Measurements from ENCODE around the gene CGB2. TPM values are rescaled to one million over a fixed set of nuclear protein-coding genes. Genes with fewer than 3 reads are reported as not detected.

The CGB2 gene
- total and polyA plus RNA-seq, 12 donors: not detected

GRCh38 chr19:49004133-49004532, 27.6 kb upstream of the CGB2 start:
- WGBS, 4 donors: 96 to 99% (median 98%) methylated on average over 13 to 15 of the region's 15 CpGs
- H3K36me3 ChIP-seq (replicated peaks in 1 of 2): peaks cover 0 to 51% of the 10 kb centered on the region in 2 donors

GRCh38 chr19:49004964-49005614, 26.6 kb upstream of the CGB2 start:
- no peak for TF ChIP-seq POLR2A (IDR thresholded peaks at IDR 0.05)
- TF ChIP-seq, protein P1, sequence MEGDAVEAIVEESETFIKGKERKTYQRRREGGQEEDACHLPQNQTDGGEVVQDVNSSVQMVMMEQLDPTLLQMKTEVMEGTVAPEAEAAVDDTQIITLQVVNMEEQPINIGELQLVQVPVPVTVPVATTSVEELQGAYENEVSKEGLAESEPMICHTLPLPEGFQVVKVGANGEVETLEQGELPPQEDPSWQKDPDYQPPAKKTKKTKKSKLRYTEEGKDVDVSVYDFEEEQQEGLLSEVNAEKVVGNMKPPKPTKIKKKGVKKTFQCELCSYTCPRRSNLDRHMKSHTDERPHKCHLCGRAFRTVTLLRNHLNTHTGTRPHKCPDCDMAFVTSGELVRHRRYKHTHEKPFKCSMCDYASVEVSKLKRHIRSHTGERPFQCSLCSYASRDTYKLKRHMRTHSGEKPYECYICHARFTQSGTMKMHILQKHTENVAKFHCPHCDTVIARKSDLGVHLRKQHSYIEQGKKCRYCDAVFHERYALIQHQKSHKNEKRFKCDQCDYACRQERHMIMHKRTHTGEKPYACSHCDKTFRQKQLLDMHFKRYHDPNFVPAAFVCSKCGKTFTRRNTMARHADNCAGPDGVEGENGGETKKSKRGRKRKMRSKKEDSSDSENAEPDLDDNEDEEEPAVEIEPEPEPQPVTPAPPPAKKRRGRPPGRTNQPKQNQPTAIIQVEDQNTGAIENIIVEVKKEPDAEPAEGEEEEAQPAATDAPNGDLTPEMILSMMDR (IDR thresholded peaks at IDR 0.05): no peak
- WGBS, 4 donors: 88 to 95% (median 89%) methylated on average over 5 to 7 of the region's 7 CpGs
- Histone ChIP-seq H3K9me3 (replicated peaks in 1 of 3) (no peaks in the 10 kb centered on the region), H3K36me3 (replicated peaks in 1 of 2) (peaks cover 0 to 60% of the 10 kb centered on the region in 2 donors), H3K27me3 (no peaks in the 10 kb centered on the region), H3K4me1 (replicated peaks in 1 of 2) (no peaks in the 10 kb centered on the region), H3K4me3 (no peak overlapping the region), H3K27ac (no peak overlapping the region)
- no peak for DNase-seq
- intact Hi-C loops (cut with DNase I): no loop called here

More at GRCh38 chr19:49004133-49004532, 27.6 kb upstream of the CGB2 start:
- Histone ChIP-seq H3K4me3 (no peak overlapping the region), H3K27me3 (no peaks in the 10 kb centered on the region), H3K4me1 (replicated peaks in 1 of 2) (no peaks in the 10 kb centered on the region), H3K27ac (no peak overlapping the region), H3K9me3 (replicated peaks in 1 of 3) (no peaks in the 10 kb centered on the region)
- TF ChIP-seq POLR2A (IDR thresholded peaks at IDR 0.05): no peak
- TF ChIP-seq, protein P1 (IDR thresholded peaks at IDR 0.05): no peak
- no peak for DNase-seq
- intact Hi-C loops (cut with DNase I): no loop called here

- no peaks in the 10 kb centered on the region for H3K9me3 ChIP-seq (replicated peaks in 1 of 3)
- TF ChIP-seq, protein P1 (IDR thresholded peaks at IDR 0.05): no peak
- no peak for TF ChIP-seq POLR2A (IDR thresholded peaks at IDR 0.05)
- H3K4me3 ChIP-seq: no peak overlapping the region
- peaks cover 0 to 72% of the 10 kb centered on the region in 2 donors for H3K36me3 ChIP-seq (replicated peaks in 1 of 2)
- H3K27ac ChIP-seq: no peak overlapping the region
- H3K4me1 ChIP-seq (replicated peaks in 1 of 2): no peaks in the 10 kb centered on the region
- no peak for DNase-seq
- H3K27me3 ChIP-seq: no peaks in the 10 kb centered on the region
- intact Hi-C loops (cut with DNase I): no loop called here
- 93 to 98% (median 97%) methylated on average over 8 to 22 of the region's 22 CpGs for WGBS, 4 donors
These were observed 24.8 kb upstream of the CGB2 start for GRCh38 chr19:49006905-49007304.

DNA sequence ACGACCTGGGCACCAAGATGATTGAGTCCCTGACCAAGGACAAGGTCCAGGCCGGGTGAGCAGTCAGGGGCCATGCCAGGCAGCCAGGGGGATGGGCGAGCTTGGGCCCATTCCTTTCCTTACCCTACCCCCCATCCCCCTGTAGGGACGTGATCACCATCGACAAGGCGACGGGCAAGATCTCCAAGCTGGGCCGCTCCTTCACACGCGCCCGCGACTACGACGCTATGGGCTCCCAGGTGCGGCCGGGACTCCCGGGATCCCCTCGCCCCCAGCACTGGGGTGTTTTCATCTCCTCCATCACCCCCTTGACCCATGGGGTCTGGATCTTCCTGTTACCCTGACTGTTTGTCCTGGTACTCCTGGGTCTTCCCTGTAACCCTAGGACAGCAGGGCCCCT, 21.9 kb upstream of the CGB2 start:
- TF ChIP-seq, protein P1 (IDR thresholded peaks at IDR 0.05): no peak
- no peak for TF ChIP-seq POLR2A (IDR thresholded peaks at IDR 0.05)
- intact Hi-C loops (cut with DNase I): no loop called here
- Histone ChIP-seq H3K4me1 (replicated peaks in 1 of 2) (no peaks in the 10 kb centered on the region), H3K36me3 (replicated peaks in 1 of 2) (peaks cover 0 to 58% of the 10 kb centered on the region in 2 donors), H3K27me3 (no peaks in the 10 kb centered on the region), H3K9me3 (replicated peaks in 1 of 3) (no peaks in the 10 kb centered on the region), H3K27ac (no peak overlapping the region), H3K4me3 (no peak overlapping the region)
- WGBS, 4 donors: 94 to 100% (median 94%) methylated on average over 7 to 18 of the region's 18 CpGs
- no peak for DNase-seq
